PFSK-1 (cell line): Measurements from ENCODE around the gene NT5M.

Experiments used
- FOXP2 ChIP-seq: optimal IDR thresholded peaks from 2 replicates; pipeline ENCODE3; 2011; ENCODE audit warnings: borderline replicate concordance, control low read depth, inconsistent platforms; ENCODE audit not compliant: insufficient read depth; ENCODE audit errors: extremely low read length, extremely low read depth
- POLR2AphosphoS5 ChIP-seq: IDR thresholded peaks from 2 replicates; pipeline ENCODE4 v1.6.1; 2012; ENCODE audit warnings: low read depth, mild to moderate bottlenecking, control low read depth, low read length, moderate library complexity
- SIN3A ChIP-seq: IDR thresholded peaks from 2 replicates; pipeline ENCODE4 v1.6.1; 2012; ENCODE audit warnings: mild to moderate bottlenecking, low read length, moderate library complexity, borderline replicate concordance; ENCODE audit not compliant: insufficient read depth
- TAF1 ChIP-seq: IDR thresholded peaks from 2 replicates; pipeline ENCODE4 v1.6.1; 2012; ENCODE audit warnings: low read length, control low read depth, borderline replicate concordance; ENCODE audit not compliant: insufficient read depth
- TF ChIP-seq, protein P1 (sequence below), 2 experiments: IDR thresholded peaks; 2 replicates each; pipeline versions ENCODE4 v1.6.1 to v1.8.0; 2011 to 2012; ENCODE audit warnings: low read depth in 2 of 2, low read length in 2 of 2, control low read depth in 1 of 2, inconsistent platforms in 1 of 2, mild to moderate bottlenecking in 1 of 2, moderate library complexity in 1 of 2; ENCODE audit not compliant: insufficient read depth in 1 of 2

Gene NT5M

DNA sequence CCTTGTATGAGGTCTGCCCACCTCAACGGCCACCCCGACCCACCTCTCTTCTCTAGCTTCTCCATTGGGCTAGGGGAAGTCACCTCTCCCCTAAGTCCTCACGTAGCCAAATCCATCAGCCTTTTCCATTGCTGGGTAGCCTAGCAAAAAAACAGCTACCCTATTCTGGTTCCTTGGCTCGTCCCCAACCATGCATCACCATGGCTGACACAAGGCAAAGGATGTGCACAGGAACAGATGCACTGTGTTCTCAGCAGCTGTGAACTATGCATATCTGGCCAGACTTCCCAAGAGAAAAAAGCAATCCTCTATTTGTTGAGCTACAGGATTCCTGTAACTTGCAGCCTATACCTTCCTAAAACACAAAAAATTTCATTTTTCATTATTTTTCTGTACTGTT lies 44.2 kb upstream of the NT5M start:
- TF ChIP-seq POLR2AphosphoS5 (no peak), TAF1 (no peak), FOXP2 (no peak), SIN3A (no peak)
- TF ChIP-seq, protein P1, sequence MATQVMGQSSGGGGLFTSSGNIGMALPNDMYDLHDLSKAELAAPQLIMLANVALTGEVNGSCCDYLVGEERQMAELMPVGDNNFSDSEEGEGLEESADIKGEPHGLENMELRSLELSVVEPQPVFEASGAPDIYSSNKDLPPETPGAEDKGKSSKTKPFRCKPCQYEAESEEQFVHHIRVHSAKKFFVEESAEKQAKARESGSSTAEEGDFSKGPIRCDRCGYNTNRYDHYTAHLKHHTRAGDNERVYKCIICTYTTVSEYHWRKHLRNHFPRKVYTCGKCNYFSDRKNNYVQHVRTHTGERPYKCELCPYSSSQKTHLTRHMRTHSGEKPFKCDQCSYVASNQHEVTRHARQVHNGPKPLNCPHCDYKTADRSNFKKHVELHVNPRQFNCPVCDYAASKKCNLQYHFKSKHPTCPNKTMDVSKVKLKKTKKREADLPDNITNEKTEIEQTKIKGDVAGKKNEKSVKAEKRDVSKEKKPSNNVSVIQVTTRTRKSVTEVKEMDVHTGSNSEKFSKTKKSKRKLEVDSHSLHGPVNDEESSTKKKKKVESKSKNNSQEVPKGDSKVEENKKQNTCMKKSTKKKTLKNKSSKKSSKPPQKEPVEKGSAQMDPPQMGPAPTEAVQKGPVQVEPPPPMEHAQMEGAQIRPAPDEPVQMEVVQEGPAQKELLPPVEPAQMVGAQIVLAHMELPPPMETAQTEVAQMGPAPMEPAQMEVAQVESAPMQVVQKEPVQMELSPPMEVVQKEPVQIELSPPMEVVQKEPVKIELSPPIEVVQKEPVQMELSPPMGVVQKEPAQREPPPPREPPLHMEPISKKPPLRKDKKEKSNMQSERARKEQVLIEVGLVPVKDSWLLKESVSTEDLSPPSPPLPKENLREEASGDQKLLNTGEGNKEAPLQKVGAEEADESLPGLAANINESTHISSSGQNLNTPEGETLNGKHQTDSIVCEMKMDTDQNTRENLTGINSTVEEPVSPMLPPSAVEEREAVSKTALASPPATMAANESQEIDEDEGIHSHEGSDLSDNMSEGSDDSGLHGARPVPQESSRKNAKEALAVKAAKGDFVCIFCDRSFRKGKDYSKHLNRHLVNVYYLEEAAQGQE (IDR thresholded peaks at IDR 0.05; ENCODE audit: insufficient read depth in 1 of 2, low read depth in 2 of 2, low read length in 2 of 2) = no peak

DNA sequence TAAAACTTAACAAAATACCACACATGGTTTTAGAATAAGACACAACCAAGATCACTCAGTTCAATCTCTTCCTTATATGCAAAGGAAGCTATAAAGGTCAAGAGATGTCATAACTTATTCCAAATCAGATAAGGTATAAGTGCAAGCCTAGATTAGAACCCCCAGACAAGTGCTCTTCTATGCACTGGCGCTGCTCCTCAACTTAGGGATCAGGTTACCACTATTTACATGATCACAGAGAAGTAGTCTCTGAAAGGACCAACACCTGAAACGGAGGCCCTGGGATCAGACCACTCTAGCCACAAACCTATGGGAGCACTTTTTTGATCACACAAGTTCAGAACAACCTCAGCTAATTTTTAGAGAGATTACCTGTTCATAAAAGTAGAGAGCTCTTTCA lies 38.7 kb upstream of the NT5M start:
- TF ChIP-seq TAF1 = no peak
- TF ChIP-seq SIN3A = no peak
- TF ChIP-seq FOXP2 = no peak
- TF ChIP-seq, protein P1 (IDR thresholded peaks at IDR 0.05; ENCODE audit: insufficient read depth in 1 of 2, low read depth in 2 of 2, low read length in 2 of 2) = no peak
- TF ChIP-seq POLR2AphosphoS5 = no peak

DNA sequence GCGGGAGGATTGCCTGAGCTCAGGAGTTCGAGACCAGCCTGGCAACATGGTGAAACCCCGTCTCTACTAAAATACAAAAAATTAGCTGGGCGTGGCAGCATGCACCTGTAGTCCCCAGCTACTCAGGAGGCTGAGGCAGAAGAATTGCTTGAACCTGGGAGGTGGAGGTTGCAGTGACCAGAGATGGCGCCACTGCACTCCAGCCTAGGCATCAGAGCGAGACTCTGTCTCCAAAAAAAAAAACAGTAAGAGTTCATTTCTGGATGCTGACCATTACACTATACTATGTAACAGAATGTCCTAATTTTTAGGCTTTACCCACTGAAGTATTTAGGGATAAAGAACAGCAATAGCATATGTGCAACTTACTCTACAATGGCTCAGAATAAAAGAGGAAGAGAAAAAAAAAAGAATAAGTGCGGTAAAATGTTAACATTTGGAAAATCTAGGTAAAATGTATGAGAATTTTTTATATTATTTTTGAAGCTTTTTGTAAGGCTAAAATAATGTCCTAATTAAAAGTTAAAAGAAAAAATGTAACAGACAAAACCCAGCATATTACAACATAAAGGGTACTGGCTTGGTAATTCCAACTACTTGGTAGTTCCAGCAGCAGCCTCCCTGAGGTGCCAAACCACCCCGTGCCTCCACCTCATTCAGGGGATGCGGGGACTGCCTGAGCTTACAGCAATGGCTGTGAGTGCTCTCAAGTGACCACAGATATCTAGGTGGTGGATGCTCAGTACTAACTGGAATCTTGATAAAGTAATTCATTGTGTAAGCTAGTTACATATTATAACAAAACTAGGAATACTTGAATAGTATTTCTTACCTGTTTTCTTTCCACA lies 33.0 kb upstream of the NT5M start:
- TF ChIP-seq TAF1 = no peak
- no peak for TF ChIP-seq FOXP2
- TF ChIP-seq, protein P1 (IDR thresholded peaks at IDR 0.05; ENCODE audit: insufficient read depth in 1 of 2, low read depth in 2 of 2, low read length in 2 of 2) = no peak

DNA sequence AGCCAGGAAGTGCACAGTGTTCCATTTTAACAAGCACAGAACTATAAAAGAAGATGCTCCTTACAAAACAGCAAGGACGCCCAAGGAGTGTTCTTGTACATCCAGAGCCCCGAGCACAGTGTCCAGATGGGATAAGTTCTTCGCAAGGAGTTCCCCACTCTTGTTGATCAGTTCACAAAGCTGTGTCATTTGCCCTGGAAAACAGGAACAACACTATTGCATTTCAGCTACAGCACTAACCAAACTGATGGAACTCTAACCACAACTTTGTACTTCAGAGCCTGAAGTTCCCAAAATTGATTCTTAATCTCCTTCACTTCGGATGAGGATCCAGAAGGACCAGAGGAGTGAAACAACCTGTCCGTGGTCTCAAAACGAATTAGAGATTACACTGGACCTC lies 27.2 kb upstream of the NT5M start:
- TF ChIP-seq POLR2AphosphoS5 = no peak
- TF ChIP-seq FOXP2 = no peak
- no peak for TF ChIP-seq SIN3A
- TF ChIP-seq, protein P1 (IDR thresholded peaks at IDR 0.05; ENCODE audit: insufficient read depth in 1 of 2, low read depth in 2 of 2, low read length in 2 of 2) = no peak
- no peak for TF ChIP-seq TAF1
